Progenitor cell of endocrine pancreas (in vitro differentiated cells): ENCODE measurements around the gene DIAPH2. TPM values are rescaled to one million over a fixed set of nuclear protein-coding genes. Genes with fewer than 3 reads are reported as not detected.

Source experiments
- DNase-seq: peaks from one replicate; pipeline ENCODE4 v3.0.0; 2021; ENCODE audit warnings: low spot score; ENCODE audit not compliant: unreplicated experiment
- H3K27ac Mint-ChIP-seq: 2 replicates; pipeline ENCODE4 v1.8.0; 2021; ENCODE audit warnings: mild to moderate bottlenecking, moderate library complexity, mixed read lengths
- H3K27me3 Mint-ChIP-seq: 2 replicates; pipeline ENCODE4 v1.8.0; 2021; ENCODE audit warnings: mixed read lengths
- H3K36me3 Mint-ChIP-seq: 2 replicates; pipeline ENCODE4 v1.8.0; 2022; ENCODE audit warnings: mixed read lengths; ENCODE audit not compliant: insufficient read depth
- H3K4me1 Mint-ChIP-seq: 2 replicates; pipeline ENCODE4 v1.8.0; 2021; ENCODE audit warnings: low read depth, mixed read lengths
- H3K4me3 Mint-ChIP-seq: 2 replicates; pipeline ENCODE4 v1.8.0; 2021; ENCODE audit warnings: low read depth, mild to moderate bottlenecking, moderate library complexity, mixed read lengths
- H3K9me3 Mint-ChIP-seq: 2 replicates; pipeline ENCODE4 v1.8.0; 2021; ENCODE audit warnings: low read depth, mixed read lengths
- CTCF ChIP-seq: fragments of 200-600 bp; sonication (generic); IDR thresholded peaks from one replicate; pipeline ENCODE4 v1.5.0; 2021; ENCODE audit warnings: antibody characterized with exemption, mild to moderate bottlenecking; ENCODE audit not compliant: unreplicated experiment
- total RNA-seq: library from RNA; stranded (reverse); gene quantifications from 2 replicates; pipeline ENCODE4 v1.2.1, GENCODE V29; 2021

DIAPH2 gene
- total RNA-seq, 1 donor from 2014 or later = 29.7 TPM

- Mint-ChIP-seq H3K27me3 (no peaks in the 10 kb centered on the region), H3K36me3 (peaks cover 5% of the 10 kb centered on the region), H3K27ac (no peak overlapping the region), H3K9me3 (no peaks in the 10 kb centered on the region), H3K4me3 (no peak overlapping the region), H3K4me1 (peaks cover 3% of the 10 kb centered on the region)
- no peak for TF ChIP-seq CTCF
- no peak for DNase-seq
Measured at GRCh38 chrX:96919672-96920071, 235.0 kb downstream of the DIAPH2 start.

GRCh38 chrX:96924581-96924980, 239.9 kb downstream of the DIAPH2 start:
- Mint-ChIP-seq H3K4me3 (no peak overlapping the region), H3K27me3 (no peaks in the 10 kb centered on the region), H3K36me3 (peaks cover 2% of the 10 kb centered on the region), H3K4me1 (peaks cover 5% of the 10 kb centered on the region), H3K9me3 (no peaks in the 10 kb centered on the region), H3K27ac (no peak overlapping the region)
- no peak for TF ChIP-seq CTCF
- DNase-seq = no peak

GRCh38 chrX:96929036-96929435, 244.4 kb downstream of the DIAPH2 start:
- no peak overlapping the region for H3K27ac Mint-ChIP-seq
- no peaks in the 10 kb centered on the region for H3K9me3 Mint-ChIP-seq
- H3K4me3 Mint-ChIP-seq = no peak overlapping the region
- no peaks in the 10 kb centered on the region for H3K36me3 Mint-ChIP-seq
- no peaks in the 10 kb centered on the region for H3K27me3 Mint-ChIP-seq
- TF ChIP-seq CTCF = no peak
- DNase-seq = no peak
- H3K4me1 Mint-ChIP-seq = peaks cover 2% of the 10 kb centered on the region

GRCh38 chrX:96957718-96958117, 273.1 kb downstream of the DIAPH2 start:
- Mint-ChIP-seq H3K36me3 (peaks cover 49% of the 10 kb centered on the region), H3K27me3 (no peaks in the 10 kb centered on the region), H3K4me3 (no peak overlapping the region), H3K9me3 (peaks cover 37% of the 10 kb centered on the region), H3K4me1 (no peaks in the 10 kb centered on the region), H3K27ac (no peak overlapping the region)
- TF ChIP-seq CTCF = no peak
- DNase-seq = no peak

- H3K9me3 Mint-ChIP-seq = peaks cover 28% of the 10 kb centered on the region
- H3K27ac Mint-ChIP-seq = no peak overlapping the region
- no peaks in the 10 kb centered on the region for H3K4me1 Mint-ChIP-seq
- no peaks in the 10 kb centered on the region for H3K27me3 Mint-ChIP-seq
- H3K4me3 Mint-ChIP-seq = no peak overlapping the region
- H3K36me3 Mint-ChIP-seq = peaks cover 28% of the 10 kb centered on the region
- DNase-seq = no peak
- TF ChIP-seq CTCF = peak; percentile 7
Measured at GRCh38 chrX:96971812-96972211, 287.2 kb downstream of the DIAPH2 start.
